ENCODE data around the gene ZC3HAV1.

GRCh38 chr7:139079861-139080260, 29.7 kb downstream of the ZC3HAV1 start:
- TF ChIP-seq POLR2AphosphoS5 (IDR thresholded peaks at IDR 0.05) (no peak), EP300 (IDR thresholded peaks at IDR 0.05; ENCODE audit: low read depth) (no peak), POLR2A (IDR thresholded peaks at IDR 0.05) (no peak), CTCF (IDR thresholded peaks at IDR 0.05) (no peak)
